ENCODE results near the gene SDK2.

The SDK2 gene

GRCh38 chr17:73632513-73632912 is 11.7 kb downstream of the SDK2 start:
- no peak for FAIRE-seq

GRCh38 chr17:73630965-73631595 is 13.2 kb downstream of the SDK2 start:
- FAIRE-seq, result no peak

GRCh38 chr17:73630531-73630930 is 13.7 kb downstream of the SDK2 start:
- no peak for FAIRE-seq

- FAIRE-seq, result no peak
Observed at GRCh38 chr17:73628642-73629552, 15.3 kb downstream of the SDK2 start.

- no peak for FAIRE-seq
Observed at GRCh38 chr17:73625991-73626673, 18.1 kb downstream of the SDK2 start.

- no peak for FAIRE-seq
Observed at GRCh38 chr17:73625006-73625405, 19.2 kb downstream of the SDK2 start.

GRCh38 chr17:73624496-73624988 is 19.7 kb downstream of the SDK2 start:
- no peak for FAIRE-seq

GRCh38 chr17:73623818-73624217 is 20.4 kb downstream of the SDK2 start:
- no peak for FAIRE-seq

GRCh38 chr17:73623247-73623646 is 21.0 kb downstream of the SDK2 start:
- no peak for FAIRE-seq

- FAIRE-seq, result no peak
Observed at GRCh38 chr17:73622381-73622780, 21.9 kb downstream of the SDK2 start.

GRCh38 chr17:73621685-73622084 is 22.6 kb downstream of the SDK2 start:
- no peak for FAIRE-seq

- no peak for FAIRE-seq
Observed at GRCh38 chr17:73620414-73620813, 23.8 kb downstream of the SDK2 start.

- no peak for FAIRE-seq
Observed at GRCh38 chr17:73617501-73617900, 26.7 kb downstream of the SDK2 start.

- no peak for FAIRE-seq
Observed at GRCh38 chr17:73616873-73617404, 27.3 kb downstream of the SDK2 start.

- no peak for FAIRE-seq
Observed at GRCh38 chr17:73616120-73616872, 27.9 kb downstream of the SDK2 start.

- no peak for FAIRE-seq
Observed at GRCh38 chr17:73614256-73614655, 30.0 kb downstream of the SDK2 start.

GRCh38 chr17:73613271-73614233 is 30.7 kb downstream of the SDK2 start:
- FAIRE-seq, result no peak

- FAIRE-seq, result no peak
Observed at GRCh38 chr17:73612031-73612472, 32.2 kb downstream of the SDK2 start.

GRCh38 chr17:73611630-73612029 is 32.6 kb downstream of the SDK2 start:
- no peak for FAIRE-seq

- no peak for FAIRE-seq
Observed at GRCh38 chr17:73610331-73610911, 33.8 kb downstream of the SDK2 start.

GRCh38 chr17:73609758-73610157 is 34.5 kb downstream of the SDK2 start:
- FAIRE-seq, result no peak
